Mucosa of rectum (tissue), 2 donors: ENCODE measurements around the gene ZNF215.
"Not testable (repeated sequence)": the region's sequence is repeated elsewhere in the genome, so short reads cannot be mapped to it uniquely, and the experiment has no call there.

ENCODE experiments used
- H3K27ac ChIP-seq, 2 donors: one replicate each; pipeline ENCODE4 v1.7.0; 2013; ENCODE audit warnings: inconsistent platforms in 2 of 2, low read depth in 2 of 2, low read length in 2 of 2
- H3K27me3 ChIP-seq, 2 donors: one replicate each; pipeline ENCODE4 v1.7.0; 2013; ENCODE audit warnings: low read length in 2 of 2; ENCODE audit not compliant: control insufficient read depth in 2 of 2, insufficient read depth in 2 of 2
- H3K36me3 ChIP-seq, 2 donors: one replicate each; pipeline ENCODE4 v1.7.0; 2013; ENCODE audit warnings: low read length in 2 of 2; ENCODE audit not compliant: control insufficient read depth in 2 of 2, insufficient read depth in 2 of 2
- H3K4me1 ChIP-seq, 2 donors: one replicate each; pipeline ENCODE4 v1.7.0; 2013; ENCODE audit warnings: low read length in 2 of 2, mild to moderate bottlenecking in 1 of 2; ENCODE audit not compliant: control insufficient read depth in 2 of 2, insufficient read depth in 2 of 2
- H3K4me3 ChIP-seq, 2 donors: one replicate each; pipeline ENCODE4 v1.7.0; 2013; ENCODE audit warnings: low read length in 2 of 2
- H3K9ac ChIP-seq, 2 donors: one replicate each; pipeline ENCODE4 v1.7.0; 2013; ENCODE audit warnings: low read length in 2 of 2, low read depth in 1 of 2, mild to moderate bottlenecking in 1 of 2
- H3K9me3 ChIP-seq, 2 donors: one replicate each; pipeline ENCODE4 v1.7.0; 2013; ENCODE audit warnings: low read length in 2 of 2; ENCODE audit not compliant: control insufficient read depth in 2 of 2
- donor health status: healthy.
- donor health status: Normal muscosa, but diverticular disease.

Gene ZNF215

GRCh38 chr11:6931146-6931713 is 5.0 kb downstream of the ZNF215 start:
- Histone ChIP-seq H3K4me1 (peaks cover 6 to 7% of the 10 kb centered on the region in 2 donors), H3K9me3 (no peaks in the 10 kb centered on the region), H3K4me3 (no peak overlapping the region), H3K27ac (no peak overlapping the region), H3K9ac (no peak overlapping the region), H3K36me3 (no peaks in the 10 kb centered on the region), H3K27me3 (no peaks in the 10 kb centered on the region)

- H3K9me3 ChIP-seq, result no peaks in the 10 kb centered on the region
- no peak overlapping the region for H3K27ac ChIP-seq
- no peaks in the 10 kb centered on the region for H3K27me3 ChIP-seq
- no peak overlapping the region for H3K4me3 ChIP-seq
- no peaks in the 10 kb centered on the region for H3K36me3 ChIP-seq
- no peak overlapping the region for H3K9ac ChIP-seq
- H3K4me1 ChIP-seq, result peaks cover 4% of the 10 kb centered on the region in 2 donors
Observed at GRCh38 chr11:6932145-6932544, 5.9 kb downstream of the ZNF215 start.

- Histone ChIP-seq H3K4me3 (no peak overlapping the region), H3K36me3 (no peaks in the 10 kb centered on the region), H3K9ac (no peak overlapping the region), H3K9me3 (no peaks in the 10 kb centered on the region), H3K4me1 (no peaks in the 10 kb centered on the region), H3K27me3 (no peaks in the 10 kb centered on the region), H3K27ac (no peak overlapping the region)
Observed at GRCh38 chr11:6941970-6942369, 15.7 kb downstream of the ZNF215 start.

GRCh38 chr11:6943131-6943530 is 16.9 kb downstream of the ZNF215 start:
- Histone ChIP-seq H3K36me3 (no peaks in the 10 kb centered on the region), H3K4me1 (no peaks in the 10 kb centered on the region), H3K9me3 (no peaks in the 10 kb centered on the region), H3K9ac (no peak overlapping the region), H3K27ac (no peak overlapping the region), H3K27me3 (no peaks in the 10 kb centered on the region), H3K4me3 (no peak overlapping the region)

- not testable (repeated sequence) for H3K9me3 ChIP-seq, H3K27ac ChIP-seq, H3K27me3 ChIP-seq, H3K9ac ChIP-seq, H3K4me1 ChIP-seq, H3K36me3 ChIP-seq, H3K4me3 ChIP-seq
Observed at GRCh38 chr11:6954248-6954647, 28.0 kb downstream of the ZNF215 start.

GRCh38 chr11:6962141-6962540 is 35.9 kb downstream of the ZNF215 start:
- no peak overlapping the region for H3K9ac ChIP-seq
- no peak overlapping the region for H3K27ac ChIP-seq
- no peaks in the 10 kb centered on the region for H3K36me3 ChIP-seq

GRCh38 chr11:6962673-6963072 is 36.4 kb downstream of the ZNF215 start:
- no peak overlapping the region for H3K27ac ChIP-seq
- H3K4me1 ChIP-seq, result no peaks in the 10 kb centered on the region
- H3K27me3 ChIP-seq, result no peaks in the 10 kb centered on the region
- H3K36me3 ChIP-seq, result no peaks in the 10 kb centered on the region
- no peak overlapping the region for H3K9ac ChIP-seq
- H3K4me3 ChIP-seq, result no peak overlapping the region
- H3K9me3 ChIP-seq, result no peaks in the 10 kb centered on the region

More at GRCh38 chr11:6962141-6962540, 35.9 kb downstream of the ZNF215 start:
- Histone ChIP-seq H3K4me1 (no peaks in the 10 kb centered on the region), H3K27me3 (no peaks in the 10 kb centered on the region), H3K9me3 (no peaks in the 10 kb centered on the region), H3K4me3 (no peak overlapping the region)

GRCh38 chr11:6968816-6969215 is 42.6 kb downstream of the ZNF215 start:
- Histone ChIP-seq H3K27ac (no peak overlapping the region), H3K4me1 (no peaks in the 10 kb centered on the region), H3K27me3 (no peaks in the 10 kb centered on the region), H3K9ac (no peak overlapping the region), H3K36me3 (no peaks in the 10 kb centered on the region), H3K4me3 (no peak overlapping the region), H3K9me3 (no peaks in the 10 kb centered on the region)

- H3K9me3 ChIP-seq, H3K36me3 ChIP-seq, H3K4me1 ChIP-seq, H3K9ac ChIP-seq, H3K4me3 ChIP-seq, H3K27me3 ChIP-seq, H3K27ac ChIP-seq: not testable (repeated sequence)
Observed at GRCh38 chr11:6969854-6970253, 43.6 kb downstream of the ZNF215 start.

GRCh38 chr11:6979365-6979764 is 53.1 kb downstream of the ZNF215 start:
- H3K9me3 ChIP-seq, result no peaks in the 10 kb centered on the region

GRCh38 chr11:6986487-6986886 is 60.3 kb downstream of the ZNF215 start:
- Histone ChIP-seq H3K27me3 (no peaks in the 10 kb centered on the region), H3K27ac (no peak overlapping the region), H3K9me3 (no peaks in the 10 kb centered on the region), H3K4me1 (no peaks in the 10 kb centered on the region), H3K4me3 (no peak overlapping the region), H3K9ac (no peak overlapping the region), H3K36me3 (no peaks in the 10 kb centered on the region)

More at GRCh38 chr11:6979365-6979764, 53.1 kb downstream of the ZNF215 start:
- H3K9ac ChIP-seq, result no peak overlapping the region
- H3K4me1 ChIP-seq, result no peaks in the 10 kb centered on the region
- no peaks in the 10 kb centered on the region for H3K27me3 ChIP-seq
- H3K4me3 ChIP-seq, result no peak overlapping the region
- H3K27ac ChIP-seq, result no peak overlapping the region
- no peaks in the 10 kb centered on the region for H3K36me3 ChIP-seq
